Measurements from ENCODE around the gene PRSS56.

The PRSS56 gene

GRCh38 chr2:232502911-232503808 is 17.0 kb upstream of the PRSS56 start:
- TF ChIP-seq CTCF (conservative IDR thresholded peaks at IDR 0.05; ENCODE audit: control insufficient read depth, insufficient read depth, low read depth, low read length) = no peak
- H3K4me3 ChIP-seq (ENCODE audit: control insufficient read depth, low read depth, low read length) = no peak overlapping the region
- DNase-seq (ENCODE audit: low read depth) = peak; percentile 42

GRCh38 chr2:232503809-232504323 is 16.3 kb upstream of the PRSS56 start:
- H3K4me3 ChIP-seq (ENCODE audit: control insufficient read depth, low read depth, low read length) = no peak overlapping the region
- no peak for DNase-seq (ENCODE audit: low read depth)
- TF ChIP-seq CTCF (conservative IDR thresholded peaks at IDR 0.05; ENCODE audit: control insufficient read depth, insufficient read depth, low read depth, low read length) = no peak

- no peak overlapping the region for H3K4me3 ChIP-seq (ENCODE audit: control insufficient read depth, low read depth, low read length)
- DNase-seq (ENCODE audit: low read depth) = peak; percentile 3
- no peak for TF ChIP-seq CTCF (conservative IDR thresholded peaks at IDR 0.05; ENCODE audit: control insufficient read depth, insufficient read depth, low read depth, low read length)
Measured at GRCh38 chr2:232504438-232504837, 15.8 kb upstream of the PRSS56 start.

- no peak for DNase-seq (ENCODE audit: low read depth)
- TF ChIP-seq CTCF (conservative IDR thresholded peaks at IDR 0.05; ENCODE audit: control insufficient read depth, insufficient read depth, low read depth, low read length) = no peak
- no peak overlapping the region for H3K4me3 ChIP-seq (ENCODE audit: control insufficient read depth, low read depth, low read length)
Measured at GRCh38 chr2:232505856-232506255, 14.3 kb upstream of the PRSS56 start.

- H3K4me3 ChIP-seq (ENCODE audit: control insufficient read depth, low read depth, low read length) = no peak overlapping the region
- DNase-seq (ENCODE audit: low read depth) = no peak
- no peak for TF ChIP-seq CTCF (conservative IDR thresholded peaks at IDR 0.05; ENCODE audit: control insufficient read depth, insufficient read depth, low read depth, low read length)
Measured at GRCh38 chr2:232506709-232507108, 13.5 kb upstream of the PRSS56 start.

GRCh38 chr2:232508251-232508650 is 11.9 kb upstream of the PRSS56 start:
- DNase-seq (ENCODE audit: low read depth) = no peak
- TF ChIP-seq CTCF (conservative IDR thresholded peaks at IDR 0.05; ENCODE audit: control insufficient read depth, insufficient read depth, low read depth, low read length) = no peak
- no peak overlapping the region for H3K4me3 ChIP-seq (ENCODE audit: control insufficient read depth, low read depth, low read length)
